ENCODE results near the gene PAK1.

Gene PAK1

DNA sequence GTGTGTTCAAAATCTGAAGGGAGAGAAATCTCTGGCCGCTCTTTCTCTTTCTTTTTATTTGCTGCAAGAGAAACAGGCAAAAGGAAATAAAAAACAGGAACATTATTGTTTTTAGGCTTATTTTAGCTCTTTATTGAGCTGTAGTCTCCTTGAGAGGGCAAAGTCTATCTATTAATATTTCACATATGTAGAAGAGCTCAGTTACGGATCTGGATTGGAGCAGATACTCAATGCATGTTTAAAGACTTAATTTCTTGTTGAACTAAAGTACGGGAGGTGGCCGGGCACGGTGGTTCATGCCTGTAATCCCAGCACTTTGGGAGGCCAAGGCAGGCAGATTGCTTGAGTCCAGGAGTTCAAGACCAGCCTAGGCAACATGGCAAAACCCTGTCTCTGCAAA, 94.0 kb downstream of the PAK1 start:
- Histone ChIP-seq H3K27me3 (replicated peaks; ENCODE audit: control insufficient read depth, insufficient read depth, low read length) (no peaks in the 10 kb centered on the region), H3K4me3 (replicated peaks; ENCODE audit: low read depth, low read length) (no peak overlapping the region), H3K36me3 (ENCODE audit: control insufficient read depth, insufficient read depth, low read length) (peaks cover 7% of the 10 kb centered on the region)
- DNase-seq (ENCODE audit: extremely low read depth, insufficient read length) = no peak
- TF ChIP-seq, protein P1, sequence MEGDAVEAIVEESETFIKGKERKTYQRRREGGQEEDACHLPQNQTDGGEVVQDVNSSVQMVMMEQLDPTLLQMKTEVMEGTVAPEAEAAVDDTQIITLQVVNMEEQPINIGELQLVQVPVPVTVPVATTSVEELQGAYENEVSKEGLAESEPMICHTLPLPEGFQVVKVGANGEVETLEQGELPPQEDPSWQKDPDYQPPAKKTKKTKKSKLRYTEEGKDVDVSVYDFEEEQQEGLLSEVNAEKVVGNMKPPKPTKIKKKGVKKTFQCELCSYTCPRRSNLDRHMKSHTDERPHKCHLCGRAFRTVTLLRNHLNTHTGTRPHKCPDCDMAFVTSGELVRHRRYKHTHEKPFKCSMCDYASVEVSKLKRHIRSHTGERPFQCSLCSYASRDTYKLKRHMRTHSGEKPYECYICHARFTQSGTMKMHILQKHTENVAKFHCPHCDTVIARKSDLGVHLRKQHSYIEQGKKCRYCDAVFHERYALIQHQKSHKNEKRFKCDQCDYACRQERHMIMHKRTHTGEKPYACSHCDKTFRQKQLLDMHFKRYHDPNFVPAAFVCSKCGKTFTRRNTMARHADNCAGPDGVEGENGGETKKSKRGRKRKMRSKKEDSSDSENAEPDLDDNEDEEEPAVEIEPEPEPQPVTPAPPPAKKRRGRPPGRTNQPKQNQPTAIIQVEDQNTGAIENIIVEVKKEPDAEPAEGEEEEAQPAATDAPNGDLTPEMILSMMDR (IDR thresholded peaks at IDR 0.05; ENCODE audit: insufficient read depth, low read length, poor library complexity, severe bottlenecking) = no peak

DNA sequence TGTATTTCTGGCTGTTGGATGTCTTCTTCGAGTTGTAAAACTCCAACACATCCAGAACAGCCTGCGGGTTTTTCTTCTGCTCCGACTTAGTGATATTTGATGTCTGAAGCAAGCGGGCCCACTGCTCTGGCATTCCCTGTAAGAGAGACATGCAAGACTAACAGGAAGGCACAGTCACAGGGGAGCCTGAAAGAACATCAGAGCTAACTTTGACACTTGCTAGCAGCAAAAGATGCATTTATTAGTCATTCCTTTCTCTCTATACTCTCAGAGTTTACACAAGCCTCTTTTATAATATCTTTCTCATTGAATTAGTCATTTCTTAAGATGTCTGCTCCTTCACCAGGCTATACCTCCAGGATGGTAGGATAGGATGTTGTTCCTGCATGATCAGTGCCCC, 94.6 kb downstream of the PAK1 start:
- Histone ChIP-seq H3K4me3 (replicated peaks; ENCODE audit: low read depth, low read length) (no peak overlapping the region), H3K36me3 (ENCODE audit: control insufficient read depth, insufficient read depth, low read length) (peaks cover 7% of the 10 kb centered on the region), H3K27me3 (replicated peaks; ENCODE audit: control insufficient read depth, insufficient read depth, low read length) (no peaks in the 10 kb centered on the region)
- TF ChIP-seq, protein P1 (IDR thresholded peaks at IDR 0.05; ENCODE audit: insufficient read depth, low read length, poor library complexity, severe bottlenecking) = no peak
- no peak for DNase-seq (ENCODE audit: extremely low read depth, insufficient read length)

DNA sequence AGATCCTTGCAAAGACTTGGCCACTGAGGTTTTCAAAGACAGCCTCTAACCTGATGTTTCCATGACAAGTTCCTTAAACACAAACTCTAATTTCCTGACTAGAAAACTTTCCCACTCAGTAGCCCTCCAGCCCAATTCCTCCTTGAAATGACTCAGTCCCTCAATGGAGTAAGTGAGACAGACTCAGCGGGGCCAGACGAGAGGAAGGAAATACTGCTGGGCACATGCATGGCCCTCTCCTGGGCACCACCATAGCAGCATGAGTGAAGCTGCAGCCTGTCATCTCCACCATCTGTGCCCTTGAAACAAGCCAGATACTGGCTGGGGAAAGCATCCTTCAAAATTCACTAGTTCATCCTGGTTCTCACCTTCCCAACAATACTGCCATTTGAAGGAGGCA, 96.2 kb downstream of the PAK1 start:
- DNase-seq (ENCODE audit: extremely low read depth, insufficient read length) = no peak
- peaks cover 8% of the 10 kb centered on the region for H3K36me3 ChIP-seq (ENCODE audit: control insufficient read depth, insufficient read depth, low read length)

DNA sequence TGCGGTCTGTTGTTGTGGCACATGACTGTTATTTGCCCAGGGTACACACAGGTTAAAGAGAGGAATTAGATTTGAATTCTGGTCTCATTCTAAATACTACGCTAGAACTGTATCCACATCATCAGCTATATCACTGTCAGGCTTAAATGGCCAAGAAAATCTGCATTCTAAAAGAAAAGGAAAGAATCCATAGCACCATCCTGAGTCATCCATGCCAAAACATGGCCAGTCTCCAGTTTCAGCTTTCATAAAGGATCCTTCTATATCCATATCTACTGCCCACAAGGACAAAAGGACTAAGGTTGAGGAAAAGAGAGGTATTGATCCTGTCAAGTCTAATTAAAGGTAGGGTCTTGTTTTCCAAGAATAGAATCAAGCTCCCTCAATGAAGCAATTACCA, 98.8 kb downstream of the PAK1 start:
- Histone ChIP-seq H3K36me3 (ENCODE audit: control insufficient read depth, insufficient read depth, low read length) (peaks cover 12% of the 10 kb centered on the region), H3K27me3 (replicated peaks; ENCODE audit: control insufficient read depth, insufficient read depth, low read length) (no peaks in the 10 kb centered on the region), H3K4me3 (replicated peaks; ENCODE audit: low read depth, low read length) (no peak overlapping the region)
- TF ChIP-seq, protein P1 (IDR thresholded peaks at IDR 0.05; ENCODE audit: insufficient read depth, low read length, poor library complexity, severe bottlenecking) = no peak
- no peak for DNase-seq (ENCODE audit: extremely low read depth, insufficient read length)

More for the DNA sequence above, 96.2 kb downstream of the PAK1 start:
- Histone ChIP-seq H3K27me3 (replicated peaks; ENCODE audit: control insufficient read depth, insufficient read depth, low read length) (no peaks in the 10 kb centered on the region), H3K4me3 (replicated peaks; ENCODE audit: low read depth, low read length) (no peak overlapping the region)
- TF ChIP-seq, protein P1 (IDR thresholded peaks at IDR 0.05; ENCODE audit: insufficient read depth, low read length, poor library complexity, severe bottlenecking) = no peak

DNA sequence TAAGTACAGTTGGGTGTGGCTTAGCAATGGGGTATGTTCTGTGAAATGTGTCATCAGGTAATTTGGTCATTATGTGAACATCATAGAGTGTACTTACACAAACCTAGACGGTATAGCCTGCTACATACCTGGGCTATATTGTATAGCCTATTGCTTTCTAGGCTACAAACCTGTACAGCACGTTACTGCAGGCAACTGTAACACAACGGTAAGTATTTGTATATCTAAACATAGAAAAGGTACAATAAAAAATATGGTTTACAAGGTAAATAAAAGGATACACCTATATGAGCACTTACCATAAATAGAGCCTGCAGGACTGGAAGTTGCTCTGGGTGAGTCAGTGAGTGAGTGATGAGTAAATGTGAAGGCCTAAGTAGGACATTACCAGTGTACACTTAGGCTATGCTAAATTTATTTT, 99.3 kb downstream of the PAK1 start:
- DNase-seq (ENCODE audit: extremely low read depth, insufficient read length) = no peak
- Histone ChIP-seq H3K4me3 (replicated peaks; ENCODE audit: low read depth, low read length) (no peak overlapping the region), H3K27me3 (replicated peaks; ENCODE audit: control insufficient read depth, insufficient read depth, low read length) (no peaks in the 10 kb centered on the region), H3K36me3 (ENCODE audit: control insufficient read depth, insufficient read depth, low read length) (peaks cover 12% of the 10 kb centered on the region)
- TF ChIP-seq, protein P1 (IDR thresholded peaks at IDR 0.05; ENCODE audit: insufficient read depth, low read length, poor library complexity, severe bottlenecking) = no peak

DNA sequence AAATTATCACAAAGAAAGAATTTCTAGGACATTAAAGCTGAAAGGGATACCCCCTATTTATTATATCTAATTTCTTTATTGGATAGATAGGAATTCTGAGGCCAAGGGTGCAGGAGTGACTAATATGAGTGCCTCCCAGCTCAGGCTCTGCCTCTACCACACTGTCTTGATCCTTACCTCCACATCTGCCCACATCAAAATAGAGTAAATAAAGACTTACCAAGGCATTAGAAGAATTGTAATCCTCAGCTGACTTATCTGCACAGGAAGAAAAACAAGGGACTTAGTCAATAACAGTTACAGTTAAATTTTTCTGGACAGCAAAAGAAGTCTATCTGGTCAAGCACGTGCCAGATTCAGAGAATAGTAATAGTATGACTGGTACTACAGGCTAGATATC, 99.8 kb downstream of the PAK1 start:
- no peak for DNase-seq (ENCODE audit: extremely low read depth, insufficient read length)
- Histone ChIP-seq H3K4me3 (replicated peaks; ENCODE audit: low read depth, low read length) (no peak overlapping the region), H3K27me3 (replicated peaks; ENCODE audit: control insufficient read depth, insufficient read depth, low read length) (no peaks in the 10 kb centered on the region), H3K36me3 (ENCODE audit: control insufficient read depth, insufficient read depth, low read length) (peaks cover 8% of the 10 kb centered on the region)
- TF ChIP-seq, protein P1 (IDR thresholded peaks at IDR 0.05; ENCODE audit: insufficient read depth, low read length, poor library complexity, severe bottlenecking) = no peak
